GM12864 (cell line): ENCODE results near the gene KATNAL1.

Source experiments
- DNase-seq: peaks from one replicate; pipeline ENCODE4 v3.0.0-alpha.2; 2011; ENCODE audit warnings: low read depth
- H3K4me3 ChIP-seq: 2 replicates; pipeline ENCODE4 v1.5.1; 2011; ENCODE audit warnings: mild to moderate bottlenecking, low read depth, low read length, control low read depth
- TF ChIP-seq, protein P1 (sequence below): IDR thresholded peaks from 2 replicates; pipeline ENCODE4 v1.5.1; 2011; ENCODE audit warnings: low read depth, mild to moderate bottlenecking, moderate library complexity, low read length, control low read depth, inconsistent platforms; ENCODE audit errors: missing control alignments

KATNAL1 gene

DNA sequence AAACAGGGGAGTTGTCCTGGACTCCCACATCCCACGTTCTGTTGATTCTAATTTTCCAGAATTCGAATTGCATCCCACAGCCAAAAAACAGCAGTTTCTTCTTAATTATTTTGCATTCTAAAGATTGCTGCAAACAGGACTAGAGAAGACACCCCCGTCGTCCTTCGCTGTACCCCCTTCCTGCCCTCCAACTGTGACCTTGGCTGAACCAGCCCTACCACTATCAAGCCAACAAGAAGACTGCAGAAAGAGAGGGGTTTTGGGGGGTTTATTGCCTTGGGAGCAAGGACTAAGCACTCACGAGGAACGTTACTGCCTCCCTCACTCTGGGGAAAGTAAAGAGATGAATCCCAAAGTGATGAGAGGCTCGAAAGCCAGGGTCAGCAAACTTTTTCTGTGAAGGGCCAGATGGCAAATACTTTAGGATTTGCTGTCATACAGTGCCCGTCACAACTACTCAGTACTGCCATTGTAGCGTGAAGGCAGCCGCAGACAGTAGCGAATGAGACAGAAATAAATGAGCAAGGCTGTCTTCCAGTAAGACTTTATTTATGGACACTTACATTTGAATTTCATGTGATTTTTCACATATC is 32.5 kb upstream of the KATNAL1 start:
- TF ChIP-seq, protein P1, sequence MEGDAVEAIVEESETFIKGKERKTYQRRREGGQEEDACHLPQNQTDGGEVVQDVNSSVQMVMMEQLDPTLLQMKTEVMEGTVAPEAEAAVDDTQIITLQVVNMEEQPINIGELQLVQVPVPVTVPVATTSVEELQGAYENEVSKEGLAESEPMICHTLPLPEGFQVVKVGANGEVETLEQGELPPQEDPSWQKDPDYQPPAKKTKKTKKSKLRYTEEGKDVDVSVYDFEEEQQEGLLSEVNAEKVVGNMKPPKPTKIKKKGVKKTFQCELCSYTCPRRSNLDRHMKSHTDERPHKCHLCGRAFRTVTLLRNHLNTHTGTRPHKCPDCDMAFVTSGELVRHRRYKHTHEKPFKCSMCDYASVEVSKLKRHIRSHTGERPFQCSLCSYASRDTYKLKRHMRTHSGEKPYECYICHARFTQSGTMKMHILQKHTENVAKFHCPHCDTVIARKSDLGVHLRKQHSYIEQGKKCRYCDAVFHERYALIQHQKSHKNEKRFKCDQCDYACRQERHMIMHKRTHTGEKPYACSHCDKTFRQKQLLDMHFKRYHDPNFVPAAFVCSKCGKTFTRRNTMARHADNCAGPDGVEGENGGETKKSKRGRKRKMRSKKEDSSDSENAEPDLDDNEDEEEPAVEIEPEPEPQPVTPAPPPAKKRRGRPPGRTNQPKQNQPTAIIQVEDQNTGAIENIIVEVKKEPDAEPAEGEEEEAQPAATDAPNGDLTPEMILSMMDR: no peak
- no peak overlapping the region for H3K4me3 ChIP-seq
- DNase-seq: no peak

DNA sequence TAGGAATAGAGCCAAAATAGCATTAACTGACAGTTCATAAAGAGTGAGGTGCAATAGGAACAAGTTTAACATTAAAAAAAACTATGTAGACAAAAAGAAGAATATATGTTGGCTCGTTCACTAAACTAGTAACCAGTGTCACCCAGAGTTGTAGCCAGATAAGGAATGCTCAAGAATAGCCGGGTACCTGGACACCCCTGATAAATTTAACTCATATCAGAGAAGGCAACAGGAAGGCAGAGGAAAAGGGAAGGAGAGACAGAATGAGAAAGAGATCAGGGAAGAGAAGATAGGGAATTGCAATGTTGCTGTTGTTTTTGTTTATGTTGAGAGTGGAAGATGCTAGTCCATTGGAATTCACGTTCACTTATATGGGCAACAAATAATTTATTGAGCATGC is 31.6 kb upstream of the KATNAL1 start:
- TF ChIP-seq, protein P1: no peak
- no peak for DNase-seq
- H3K4me3 ChIP-seq: no peak overlapping the region

DNA sequence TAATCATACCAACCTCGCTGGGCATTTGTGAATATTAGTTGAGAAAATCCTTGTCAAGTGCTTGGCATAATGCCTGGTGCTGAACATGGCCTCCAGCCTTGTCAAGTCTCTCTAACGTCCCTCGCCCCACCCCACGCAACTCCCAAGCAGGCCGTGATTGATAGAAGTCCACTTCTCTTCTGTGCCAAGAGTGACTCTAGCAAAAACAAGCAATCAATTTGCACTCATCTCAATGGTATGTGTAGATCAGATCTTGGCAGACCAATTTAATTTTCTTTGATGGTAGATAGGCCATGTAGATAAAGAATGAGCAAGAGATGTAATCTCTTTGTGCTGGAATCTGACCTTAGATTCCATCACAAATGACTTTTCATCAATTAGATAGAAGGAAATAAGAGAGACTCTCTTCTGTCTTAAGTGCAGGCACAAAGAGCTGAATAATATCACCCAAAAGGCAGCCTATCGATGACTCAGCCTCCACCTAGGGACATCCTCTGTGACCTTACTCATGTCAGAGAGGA is 31.0 kb upstream of the KATNAL1 start:
- DNase-seq: no peak
- TF ChIP-seq, protein P1: no peak
- no peak overlapping the region for H3K4me3 ChIP-seq

- no peak for DNase-seq
- TF ChIP-seq, protein P1: no peak
- H3K4me3 ChIP-seq: no peak overlapping the region
These were observed 29.8 kb upstream of the KATNAL1 start for GRCh38 chr13:30337061-30337610.

DNA sequence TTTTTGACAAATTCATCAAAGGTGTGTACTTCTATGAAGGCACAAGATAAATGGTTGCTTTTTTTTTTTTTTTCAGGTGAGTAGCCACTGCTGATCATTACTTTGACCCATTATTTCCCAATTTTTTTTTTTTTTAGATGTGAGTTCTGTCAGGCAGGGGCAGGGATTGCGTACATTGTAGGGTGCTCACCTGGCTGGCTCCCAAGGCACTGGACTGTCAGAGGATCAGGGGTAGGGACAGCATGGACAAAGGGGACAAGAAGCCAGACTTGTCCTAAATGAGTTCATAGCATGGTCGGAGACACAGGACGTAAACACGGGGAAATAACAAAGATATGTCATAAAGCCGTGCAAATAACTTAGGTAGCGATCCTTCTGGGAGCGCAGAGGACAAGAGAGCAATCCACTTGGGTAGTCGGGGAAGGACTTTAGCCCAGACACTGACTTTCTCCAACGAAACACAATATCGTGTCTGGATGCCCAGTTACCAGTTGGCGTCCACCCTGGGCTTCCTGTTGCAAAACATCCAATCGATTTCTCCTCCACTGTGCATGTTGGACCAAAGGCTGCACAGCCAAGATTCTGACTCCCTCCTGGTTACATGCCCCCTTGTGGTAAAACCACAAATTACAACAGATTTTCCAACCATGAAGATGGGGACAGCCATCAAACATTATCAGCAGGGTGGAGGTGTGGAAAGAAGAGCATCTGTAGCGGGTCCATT is 27.5 kb upstream of the KATNAL1 start:
- no peak overlapping the region for H3K4me3 ChIP-seq
- TF ChIP-seq, protein P1: peak; percentile 70
- DNase-seq: no peak

GRCh38 chr13:30333616-30334015 is 26.3 kb upstream of the KATNAL1 start:
- H3K4me3 ChIP-seq: no peak overlapping the region
- TF ChIP-seq, protein P1: no peak
- no peak for DNase-seq
